Measurements from ENCODE around the gene RNF25.
"Not testable (repeated sequence)": the region's sequence is repeated elsewhere in the genome, so short reads cannot be mapped to it uniquely, and the experiment has no call there.

The RNF25 gene

DNA sequence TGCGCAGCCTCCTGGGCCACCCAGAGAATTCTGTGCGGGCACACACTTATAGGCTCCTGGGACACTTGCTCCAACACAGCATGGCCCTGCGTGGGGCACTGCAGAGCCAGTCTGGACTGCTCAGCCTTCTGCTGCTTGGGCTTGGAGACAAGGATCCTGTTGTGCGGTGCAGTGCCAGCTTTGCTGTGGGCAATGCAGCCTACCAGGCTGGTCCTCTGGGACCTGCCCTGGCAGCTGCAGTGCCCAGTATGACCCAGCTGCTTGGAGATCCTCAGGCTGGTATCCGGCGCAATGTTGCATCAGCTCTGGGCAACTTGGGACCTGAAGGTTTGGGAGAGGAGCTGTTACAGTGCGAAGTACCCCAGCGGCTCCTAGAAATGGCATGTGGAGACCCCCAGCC, 27.1 kb upstream of the RNF25 start:
- H3K4me2 ChIP-seq (ENCODE audit: low read length, poor library complexity, severe bottlenecking) = no peak overlapping the region
- H3K79me1 ChIP-seq (replicated peaks; ENCODE audit: low read length, poor library complexity, severe bottlenecking) = peaks cover 4% of the 10 kb centered on the region
- no peak overlapping the region for H4K8ac ChIP-seq (ENCODE audit: low read length)
- H3K23ac ChIP-seq (ENCODE audit: low read length in 2 of 2) = no peak overlapping the region
- no peak overlapping the region for H3K4me3 ChIP-seq (ENCODE audit: insufficient read depth in 1 of 2, low read depth in 1 of 2, low read length in 2 of 2)
- DNase-seq = no peak
- H2BK120ac ChIP-seq (ENCODE audit: low read depth, low read length) = no peak overlapping the region
- WGBS = 97% methylated on average over 8 of the region's 8 CpGs
- H4K91ac ChIP-seq (ENCODE audit: low read length) = no peak overlapping the region
- no peak overlapping the region for H3K18ac ChIP-seq (ENCODE audit: low read depth in 1 of 2, low read length in 2 of 2)
- H2BK15ac ChIP-seq (ENCODE audit: low read depth, poor library complexity, severe bottlenecking) = no peak overlapping the region
- H2BK12ac ChIP-seq (ENCODE audit: low read length in 2 of 2) = no peak overlapping the region
- H2AFZ ChIP-seq (ENCODE audit: low read depth, low read length) = no peak overlapping the region
- H3K9ac ChIP-seq (ENCODE audit: low read length) = no peak overlapping the region
- no peak overlapping the region for H2BK5ac ChIP-seq (ENCODE audit: low read depth, low read length, poor library complexity, severe bottlenecking)
- no peaks in the 10 kb centered on the region for H3K27me3 ChIP-seq (ENCODE audit: control insufficient read depth in 1 of 2, insufficient read depth in 1 of 2, low read length in 2 of 2)
- no peaks in the 10 kb centered on the region for H3K9me3 ChIP-seq (ENCODE audit: control insufficient read depth, low read length)
- no peak overlapping the region for H2AK5ac ChIP-seq (ENCODE audit: low read length, severe bottlenecking)
- no peak overlapping the region for H3K4ac ChIP-seq (ENCODE audit: low read depth in 1 of 2, low read length in 2 of 2)
- H3K4me1 ChIP-seq (ENCODE audit: control insufficient read depth, insufficient read depth, low read depth, low read length) = peaks cover 6% of the 10 kb centered on the region
- H3K36me3 ChIP-seq (ENCODE audit: control insufficient read depth in 1 of 2, insufficient read depth in 2 of 2, low read depth in 1 of 2, low read length in 2 of 2) = peaks cover 37 to 65% of the 10 kb centered on the region in 2 experiments
- no peak overlapping the region for H3K27ac ChIP-seq (ENCODE audit: low read length, poor library complexity, severe bottlenecking)
- peak overlapping the region in 1 of 2 experiments; percentile 36 for H3K14ac ChIP-seq (ENCODE audit: low read length in 2 of 2)

DNA sequence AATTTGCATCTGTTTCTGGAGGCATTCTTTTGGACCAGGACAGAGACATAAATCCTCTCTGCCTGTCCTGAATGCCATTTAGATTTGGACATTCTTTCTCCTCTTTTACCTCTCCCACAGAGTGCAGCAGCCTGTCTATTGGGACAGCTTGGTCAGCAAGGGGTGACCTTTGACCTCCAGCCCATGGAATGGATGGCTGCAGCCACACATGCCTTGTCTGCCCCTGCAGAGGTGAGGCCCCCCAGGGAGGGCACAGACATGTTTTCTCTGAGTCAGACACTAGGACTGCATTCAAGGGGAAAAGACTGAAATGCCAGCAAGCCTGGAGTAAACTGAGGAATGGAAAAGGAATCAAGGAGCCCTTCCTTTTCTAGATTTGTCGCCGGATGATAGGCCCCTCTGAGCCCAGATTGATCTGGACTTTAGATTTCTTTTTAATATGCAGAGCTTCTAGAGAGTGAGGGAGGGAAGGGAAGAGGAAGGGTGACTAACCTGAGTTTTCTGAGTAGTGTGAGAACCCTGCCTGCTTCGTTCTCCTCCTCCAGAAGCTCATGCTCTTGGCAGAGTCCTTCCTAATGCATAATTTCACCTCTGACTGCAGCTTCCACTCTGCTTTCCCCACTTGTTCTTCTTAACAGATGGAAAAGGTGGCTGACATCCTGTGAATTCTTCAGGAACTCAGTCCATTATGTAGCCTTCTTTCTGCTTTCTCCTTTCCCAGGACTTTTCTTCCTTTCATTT, 22.8 kb upstream of the RNF25 start:
- Histone ChIP-seq H3K23ac (ENCODE audit: low read length in 2 of 2) (no peak overlapping the region), H3K9me3 (ENCODE audit: control insufficient read depth, low read length) (no peaks in the 10 kb centered on the region), H3K4me3 (ENCODE audit: insufficient read depth in 1 of 2, low read depth in 1 of 2, low read length in 2 of 2) (no peak overlapping the region), H4K8ac (ENCODE audit: low read length) (no peak overlapping the region), H3K14ac (ENCODE audit: low read length in 2 of 2) (no peak overlapping the region), H2AK5ac (ENCODE audit: low read length, severe bottlenecking) (no peak overlapping the region), H3K9ac (ENCODE audit: low read length) (no peak overlapping the region), H4K91ac (ENCODE audit: low read length) (no peak overlapping the region), H3K27me3 (ENCODE audit: control insufficient read depth in 1 of 2, insufficient read depth in 1 of 2, low read length in 2 of 2) (no peaks in the 10 kb centered on the region), H3K4me1 (ENCODE audit: control insufficient read depth, insufficient read depth, low read depth, low read length) (peaks cover 6% of the 10 kb centered on the region), H2AFZ (ENCODE audit: low read depth, low read length) (no peak overlapping the region), H2BK5ac (ENCODE audit: low read depth, low read length, poor library complexity, severe bottlenecking) (no peak overlapping the region), H3K36me3 (ENCODE audit: control insufficient read depth in 1 of 2, insufficient read depth in 2 of 2, low read depth in 1 of 2, low read length in 2 of 2) (peaks cover 47 to 82% of the 10 kb centered on the region in 2 experiments), H3K4ac (ENCODE audit: low read depth in 1 of 2, low read length in 2 of 2) (no peak overlapping the region), H3K4me2 (ENCODE audit: low read length, poor library complexity, severe bottlenecking) (no peak overlapping the region), H3K79me1 (replicated peaks; ENCODE audit: low read length, poor library complexity, severe bottlenecking) (peaks cover 4% of the 10 kb centered on the region), H3K18ac (ENCODE audit: low read depth in 1 of 2, low read length in 2 of 2) (no peak overlapping the region), H3K27ac (ENCODE audit: low read length, poor library complexity, severe bottlenecking) (peak overlapping the region; percentile 63), H2BK120ac (ENCODE audit: low read depth, low read length) (no peak overlapping the region), H2BK15ac (ENCODE audit: low read depth, poor library complexity, severe bottlenecking) (no peak overlapping the region), H2BK12ac (ENCODE audit: low read length in 2 of 2) (no peak overlapping the region)
- 86% methylated on average over 3 of the region's 3 CpGs for WGBS
- peak; percentile 15 for DNase-seq

DNA sequence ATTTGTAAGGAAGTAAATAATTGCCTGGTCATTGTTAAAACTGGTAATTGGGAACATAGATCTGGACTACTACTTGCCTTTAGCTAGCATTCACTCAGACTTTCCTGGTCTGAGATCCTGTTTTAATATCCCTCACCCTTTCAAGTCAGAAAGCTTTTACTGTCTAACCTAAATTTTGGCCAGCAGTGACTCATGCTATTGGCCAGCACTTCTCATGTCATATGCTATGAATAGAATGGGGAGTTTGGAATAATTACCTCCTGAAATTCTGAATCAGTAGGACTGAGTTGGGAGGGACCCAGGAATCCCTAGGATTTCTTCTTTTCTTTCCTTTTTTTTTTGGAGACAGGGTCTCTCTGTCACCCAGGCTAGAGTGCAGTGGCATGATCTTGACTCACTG, 19.4 kb upstream of the RNF25 start:
- H3K27ac ChIP-seq (ENCODE audit: low read length, poor library complexity, severe bottlenecking) = no peak overlapping the region
- H2AK5ac ChIP-seq (ENCODE audit: low read length, severe bottlenecking) = no peak overlapping the region
- peaks cover 6% of the 10 kb centered on the region for H3K4me1 ChIP-seq (ENCODE audit: control insufficient read depth, insufficient read depth, low read depth, low read length)
- H3K18ac ChIP-seq (ENCODE audit: low read depth in 1 of 2, low read length in 2 of 2) = no peak overlapping the region
- H2BK120ac ChIP-seq (ENCODE audit: low read depth, low read length) = no peak overlapping the region
- H3K27me3 ChIP-seq (ENCODE audit: control insufficient read depth in 1 of 2, insufficient read depth in 1 of 2, low read length in 2 of 2) = no peaks in the 10 kb centered on the region
- H2BK12ac ChIP-seq (ENCODE audit: low read length in 2 of 2) = no peak overlapping the region
- no peak overlapping the region for H2BK5ac ChIP-seq (ENCODE audit: low read depth, low read length, poor library complexity, severe bottlenecking)
- H3K4me2 ChIP-seq (ENCODE audit: low read length, poor library complexity, severe bottlenecking) = no peak overlapping the region
- H3K23ac ChIP-seq (ENCODE audit: low read length in 2 of 2) = no peak overlapping the region
- DNase-seq = no peak
- H4K8ac ChIP-seq (ENCODE audit: low read length) = no peak overlapping the region
- no peak overlapping the region for H3K4ac ChIP-seq (ENCODE audit: low read depth in 1 of 2, low read length in 2 of 2)
- no peak overlapping the region for H2AFZ ChIP-seq (ENCODE audit: low read depth, low read length)
- no peaks in the 10 kb centered on the region for H3K79me1 ChIP-seq (replicated peaks; ENCODE audit: low read length, poor library complexity, severe bottlenecking)
- H3K9ac ChIP-seq (ENCODE audit: low read length) = peak overlapping the region; percentile 70
- H3K9me3 ChIP-seq (ENCODE audit: control insufficient read depth, low read length) = no peaks in the 10 kb centered on the region
- no peak overlapping the region for H2BK15ac ChIP-seq (ENCODE audit: low read depth, poor library complexity, severe bottlenecking)
- no peak overlapping the region for H4K91ac ChIP-seq (ENCODE audit: low read length)
- H3K4me3 ChIP-seq (ENCODE audit: insufficient read depth in 1 of 2, low read depth in 1 of 2, low read length in 2 of 2) = no peak overlapping the region
- H3K36me3 ChIP-seq (ENCODE audit: control insufficient read depth in 1 of 2, insufficient read depth in 2 of 2, low read depth in 1 of 2, low read length in 2 of 2) = peaks cover 22 to 69% of the 10 kb centered on the region in 2 experiments
- no peak overlapping the region for H3K14ac ChIP-seq (ENCODE audit: low read length in 2 of 2)

DNA sequence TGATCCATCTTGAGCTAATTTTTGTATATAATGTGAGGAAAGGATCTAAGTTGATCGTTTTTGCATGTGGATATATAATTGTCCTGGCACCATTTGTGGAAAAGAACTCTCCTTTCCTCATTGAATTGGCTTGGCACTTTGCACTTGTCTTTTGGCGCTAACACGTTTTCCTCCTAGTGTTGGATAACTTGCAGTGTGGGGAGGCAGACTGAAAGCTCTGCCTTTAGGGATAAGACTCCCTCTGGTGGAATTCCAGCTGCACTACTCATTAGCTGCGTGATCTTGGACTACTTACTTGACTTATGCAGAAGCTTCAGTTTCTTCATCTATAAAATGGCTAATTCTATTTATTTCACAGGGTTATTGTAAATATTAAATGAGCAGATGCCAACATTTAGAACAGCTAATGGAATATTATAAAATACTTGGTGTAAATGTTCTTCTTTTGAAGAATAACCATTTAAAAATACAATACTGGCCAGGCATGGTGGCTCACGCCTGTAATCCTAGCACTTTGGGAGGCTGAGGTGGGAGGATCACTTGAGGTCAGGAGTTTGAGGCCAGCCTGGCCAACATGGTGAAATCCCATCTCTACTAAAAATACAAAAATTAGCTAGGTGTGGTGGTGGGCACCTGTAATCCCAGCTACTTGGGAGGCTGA, 15.7 kb upstream of the RNF25 start:
- not testable (repeated sequence) for H2BK120ac ChIP-seq (ENCODE audit: low read depth, low read length); H3K27me3 ChIP-seq (ENCODE audit: control insufficient read depth in 1 of 2, insufficient read depth in 1 of 2, low read length in 2 of 2); H2AK5ac ChIP-seq (ENCODE audit: low read length, severe bottlenecking); H2BK5ac ChIP-seq (ENCODE audit: low read depth, low read length, poor library complexity, severe bottlenecking); H3K23ac ChIP-seq (ENCODE audit: low read length in 2 of 2); H2BK12ac ChIP-seq (ENCODE audit: low read length in 2 of 2); H4K91ac ChIP-seq (ENCODE audit: low read length); H3K4me1 ChIP-seq (ENCODE audit: control insufficient read depth, insufficient read depth, low read depth, low read length); H3K14ac ChIP-seq (ENCODE audit: low read length in 2 of 2); H3K9me3 ChIP-seq (ENCODE audit: control insufficient read depth, low read length); H3K18ac ChIP-seq (ENCODE audit: low read depth in 1 of 2, low read length in 2 of 2); H3K27ac ChIP-seq (ENCODE audit: low read length, poor library complexity, severe bottlenecking); H3K4me3 ChIP-seq (ENCODE audit: insufficient read depth in 1 of 2, low read depth in 1 of 2, low read length in 2 of 2); H4K8ac ChIP-seq (ENCODE audit: low read length); H3K4me2 ChIP-seq (ENCODE audit: low read length, poor library complexity, severe bottlenecking); H2AFZ ChIP-seq (ENCODE audit: low read depth, low read length); H3K79me1 ChIP-seq (replicated peaks; ENCODE audit: low read length, poor library complexity, severe bottlenecking); H3K4ac ChIP-seq (ENCODE audit: low read depth in 1 of 2, low read length in 2 of 2); H2BK15ac ChIP-seq (ENCODE audit: low read depth, poor library complexity, severe bottlenecking)
- peak overlapping the region; percentile 41 for H3K9ac ChIP-seq (ENCODE audit: low read length)
- peaks cover 21 to 66% of the 10 kb centered on the region in 2 experiments for H3K36me3 ChIP-seq (ENCODE audit: control insufficient read depth in 1 of 2, insufficient read depth in 2 of 2, low read depth in 1 of 2, low read length in 2 of 2)
- 7% methylated on average over 3 of the region's 5 CpGs for WGBS
- peak; percentile 85 for DNase-seq
